HepG2 (cell line): Measurements from ENCODE around the gene ABHD17A. TPM values are rescaled to one million over a fixed set of nuclear protein-coding genes. Genes with fewer than 3 reads are reported as not detected.

Experiments used
- ATAC-seq: fragments of 200-7000 bp; cut with Tn5 transposase; 3 replicates; pipeline ENCODE4 v1.9.1; 2020; ENCODE audit warnings: mild to moderate bottlenecking, moderate library complexity
- BruUV-seq: library from RNA; stranded (reverse); fragments of 400-500 nt; replicated peaks from 2 replicates; lab custom pipeline; 2021; lab: Mats Ljungman, UMichigan
- CTCF ChIA-PET: fragments of 300-600 bp; formaldehyde crosslinking; extraction: SDS; loops from one replicate; lab custom pipeline; 2021; ENCODE audit warnings: low total read pairs, inconsistent platforms, low intra/inter-chr PET ratio; lab: Yijun Ruan, JAX
- POLR2A ChIA-PET: fragments of 350-600 bp; sonication (Branson Sonifier 250); formaldehyde crosslinking; loops from one replicate; lab custom pipeline; 2020; ENCODE audit warnings: antibody characterized with exemption, inconsistent platforms; lab: Yijun Ruan, JAX
- DNase-seq: peaks from one replicate; pipeline ENCODE4 v3.0.0-alpha.2; 2015; ENCODE audit warnings: low spot score
- FAIRE-seq: peaks from 3 replicates; lab custom pipeline; 2011; peaks lifted over from hg19 to GRCh38; lab: Jason Lieb, UNC
- H2AFZ ChIP-seq: one replicate; pipeline ENCODE4 v1.6.1; 2011; ENCODE audit warnings: low read length, inconsistent platforms
- H3K27ac ChIP-seq: fragments of 300-600 bp; 3 replicates; pipeline ENCODE4 v1.8.0; 2011; ENCODE audit warnings: mixed run types, mild to moderate bottlenecking, mixed read lengths, low read length, inconsistent platforms; ENCODE audit not compliant: insufficient read depth; ENCODE audit errors: extremely low read length
- H3K27me3 ChIP-seq, 2 experiments: fragments of 200-600 bp in 1 of 2; 2 replicates in 1 of 2; 3 replicates in 1 of 2; pipeline versions ENCODE4 v1.6.0 to v1.8.0; 2011; ENCODE audit warnings: low read length in 2 of 2, mild to moderate bottlenecking in 2 of 2, moderate library complexity in 2 of 2, inconsistent platforms in 1 of 2; ENCODE audit not compliant: insufficient read depth in 2 of 2, control insufficient read depth in 1 of 2
- H3K36me3 ChIP-seq, 2 experiments: fragments of 200-600 bp in 1 of 2; replicated peaks in 1 of 2; 2 replicates in 1 of 2; 3 replicates in 1 of 2; pipeline versions ENCODE4 v1.5.1 to v1.8.0; 2011; ENCODE audit warnings: low read length in 2 of 2, inconsistent platforms in 1 of 2; ENCODE audit not compliant: insufficient read depth in 2 of 2, control insufficient read depth in 1 of 2
- H3K4me1 ChIP-seq: 2 replicates; pipeline ENCODE4 v1.5.1; 2012; ENCODE audit warnings: low read length, inconsistent platforms; ENCODE audit not compliant: insufficient read depth
- H3K4me2 ChIP-seq: 2 replicates; pipeline ENCODE4 v1.6.0; 2011; ENCODE audit warnings: low read depth, low read length, inconsistent platforms
- H3K4me3 ChIP-seq, 3 experiments: fragments of 200-600 bp in 1 of 3; sonication (generic), shearing (Covaris generic) in 1 of 3; replicated peaks in 1 of 3; 2 replicates each; pipeline ENCODE4 v1.5.1; 2011 to 2016; ENCODE audit warnings: low read length in 3 of 3, inconsistent platforms in 2 of 3, low read depth in 2 of 3, mild to moderate bottlenecking in 2 of 3, control low read depth in 1 of 3, mixed read lengths in 1 of 3; ENCODE audit not compliant: insufficient read depth in 1 of 3
- H3K79me2 ChIP-seq: one replicate; pipeline ENCODE4 v1.6.1; 2011; ENCODE audit warnings: low read length, inconsistent platforms; ENCODE audit not compliant: insufficient read depth
- H3K9ac ChIP-seq: 2 replicates; pipeline ENCODE4 v1.6.0; 2011; ENCODE audit warnings: mild to moderate bottlenecking, low read depth, low read length, inconsistent platforms; ENCODE audit not compliant: insufficient read depth
- H3K9me3 ChIP-seq: 2 replicates; pipeline ENCODE4 v1.5.1; 2012; ENCODE audit warnings: mild to moderate bottlenecking, low read length
- H4K20me1 ChIP-seq: 2 replicates; pipeline ENCODE4 v1.6.0; 2011; ENCODE audit warnings: inconsistent platforms, mild to moderate bottlenecking, low read length, moderate library complexity; ENCODE audit not compliant: insufficient read depth
- AGO2 ChIP-seq: fragments of 200-400 bp; formaldehyde crosslinking; optimal IDR thresholded peaks from 2 replicates; pipeline ENCODE3; 2017; ENCODE audit warnings: mild to moderate bottlenecking, low read depth, low read length, moderate library complexity
- MXI1 ChIP-seq: IDR thresholded peaks from 3 replicates; pipeline ENCODE4 v1.6.1; 2012; ENCODE audit warnings: low read depth, low read length, inconsistent platforms, borderline replicate concordance
- RBM22 ChIP-seq: fragments of 200-400 bp; formaldehyde crosslinking; optimal IDR thresholded peaks from 2 replicates; pipeline ENCODE3; 2017; ENCODE audit warnings: mild to moderate bottlenecking, low read length, moderate library complexity
- ZNF710 ChIP-seq: sonication (generic); formaldehyde crosslinking; IDR thresholded peaks from 2 replicates; pipeline ENCODE4 v1.5.0; 2020; ENCODE audit warnings: mild to moderate bottlenecking, missing genetic modification reagents, borderline replicate concordance
- WGBS: methylation state at CpG from one replicate; pipeline ENCODE4 v1.1.6; 2017; ENCODE audit warnings: low lambda C conversion rate; 5-methylcytosine and 5-hydroxymethylcytosine counted together
- in situ Hi-C: cut with HindIII; loops from 2 replicates; pipeline ENCODE4 v1.10.0; 2017; ENCODE audit warnings: low pct_unique_long_range_greater_than_20kb; ENCODE audit not compliant: extremely low pct_ligation_motif_present
- intact Hi-C: fragments of 100-400 bp; cut with micrococcal nuclease; formaldehyde crosslinking; loops from one replicate; pipeline ENCODE4 v1.10.0; 2022; ENCODE audit not compliant: unreplicated experiment
- polyA plus RNA-seq, 8 experiments: library from polyadenylated mRNA; depleted of rRNA in 3 of 8; stranded (reverse) in 7 of 8; unstranded in 1 of 8; fragments of >200 nt; fragmentation: Illumina TruSeq in 4 of 8; extraction: Trizol in 4 of 8; gene quantifications; 2 replicates each; pipeline versions ENCODE4 v1.2.1 to v1.2.3, GENCODE V29; 2011 to 2016; ENCODE audit warnings: low read depth in 4 of 8, missing spikeins in 1 of 8, mixed read lengths in 1 of 8; ENCODE audit not compliant: insufficient read depth in 1 of 8
- total RNA-seq, 5 experiments: library from RNA; depleted of rRNA; stranded (reverse); fragments of >200 nt; fragmentation: Illumina TruSeq; extraction: Trizol; gene quantifications; 2 replicates each; pipeline ENCODE4 v1.2.3, GENCODE V29; 2016; ENCODE audit warnings: low read depth in 1 of 5

Gene ABHD17A
- total and polyA plus RNA-seq, 2 of the 13 experiments (the other 11 are each of a cell fraction or from before 2014, with no cell fraction given), result 27.7 to 40.8 TPM

GRCh38 chr19:1832046-1832663, 53.1 kb downstream of the ABHD17A start:
- Histone ChIP-seq H3K4me1 (no peaks in the 10 kb centered on the region), H3K27ac (no peak overlapping the region), H3K9ac (no peak overlapping the region), H3K79me2 (peaks cover 12% of the 10 kb centered on the region), H3K4me2 (no peak overlapping the region), H2AFZ (no peak overlapping the region), H3K27me3 (no peaks in the 10 kb centered on the region), H3K9me3 (no peaks in the 10 kb centered on the region), H3K4me3 (no peak overlapping the region), H3K36me3 (peaks cover 4 to 9% of the 10 kb centered on the region in 2 experiments; a peak in 3 of 5 replicates), H4K20me1 (0 out of 2 replicates have a peak, but pooled peaks cover 3% of the 10 kb centered on the region)
- intact Hi-C loops (no loop called here), in situ Hi-C loops (no loop called here)
- CTCF ChIA-PET, result no interaction called here
- POLR2A ChIA-PET, result no interaction called here
- no peak for TF ChIP-seq MXI1
- peak; percentile 18 for TF ChIP-seq AGO2
- DNase-seq (no peak), ATAC-seq (no peak), FAIRE-seq (no peak)
- 96% methylated on average over 19 of the region's 26 CpGs for WGBS
- BruUV-seq, result no TSS peak

DNA sequence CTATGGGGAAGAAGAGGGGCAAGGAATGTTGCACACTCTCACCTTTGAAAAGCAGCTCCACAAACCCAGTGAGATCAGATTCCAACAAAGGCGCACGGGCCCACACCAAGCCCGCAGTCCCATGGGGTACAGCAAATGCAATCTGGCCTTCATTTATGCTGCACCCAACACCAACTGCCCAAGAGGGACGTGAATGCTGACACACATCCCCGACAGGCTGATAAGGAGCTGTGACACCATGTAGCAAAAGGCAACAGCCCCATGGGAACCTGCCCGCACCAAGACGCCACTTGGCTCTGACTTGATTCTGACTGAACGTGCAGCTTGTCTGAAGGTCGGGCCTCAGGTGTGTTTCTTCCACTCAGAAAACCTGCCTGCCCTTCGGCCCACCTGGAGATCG, 54.3 kb downstream of the ABHD17A start:
- Histone ChIP-seq H3K79me2 (peaks cover 6% of the 10 kb centered on the region), H3K27me3 (no peaks in the 10 kb centered on the region), H2AFZ (no peak overlapping the region), H3K36me3 (peaks cover 4 to 12% of the 10 kb centered on the region in 2 experiments; a peak in 3 of 5 replicates), H3K4me1 (no peaks in the 10 kb centered on the region), H3K4me2 (no peak overlapping the region), H3K9ac (no peak overlapping the region), H4K20me1 (0 out of 2 replicates have a peak, but pooled peaks cover 3% of the 10 kb centered on the region), H3K4me3 (no peak overlapping the region), H3K27ac (no peak overlapping the region), H3K9me3 (no peaks in the 10 kb centered on the region)
- TF ChIP-seq RBM22, result peak; percentile 35
- TF ChIP-seq ZNF710, result no peak
- ChIA-PET POLR2A (no interaction called here), CTCF (no interaction called here)
- no TSS peak for BruUV-seq
- WGBS, result 98% methylated on average over 6 of the region's 11 CpGs
- ATAC-seq (no peak), DNase-seq (no peak), FAIRE-seq (no peak)
- in situ Hi-C loops, result no loop called here
- intact Hi-C loops, result no loop called here
